Stimulated activated CD8-positive, alpha-beta memory T cell treated with anti-CD3 and anti-CD28 coated beads, Interleukin-12 subunit alpha, Interleukin-12 subunit beta, amount 100 ng/mL, for 4 hours (primary cell): ENCODE measurements around the gene BTG2.
"Not testable (repeated sequence)": the region's sequence is repeated elsewhere in the genome, so short reads cannot be mapped to it uniquely, and the experiment has no call there.

ENCODE experiments used
- DNase-seq: peaks from one replicate; pipeline ENCODE4 v3.0.0-alpha.2; 2020; ENCODE audit warnings: low read depth

Gene BTG2, protein sequence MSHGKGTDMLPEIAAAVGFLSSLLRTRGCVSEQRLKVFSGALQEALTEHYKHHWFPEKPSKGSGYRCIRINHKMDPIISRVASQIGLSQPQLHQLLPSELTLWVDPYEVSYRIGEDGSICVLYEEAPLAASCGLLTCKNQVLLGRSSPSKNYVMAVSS

DNA sequence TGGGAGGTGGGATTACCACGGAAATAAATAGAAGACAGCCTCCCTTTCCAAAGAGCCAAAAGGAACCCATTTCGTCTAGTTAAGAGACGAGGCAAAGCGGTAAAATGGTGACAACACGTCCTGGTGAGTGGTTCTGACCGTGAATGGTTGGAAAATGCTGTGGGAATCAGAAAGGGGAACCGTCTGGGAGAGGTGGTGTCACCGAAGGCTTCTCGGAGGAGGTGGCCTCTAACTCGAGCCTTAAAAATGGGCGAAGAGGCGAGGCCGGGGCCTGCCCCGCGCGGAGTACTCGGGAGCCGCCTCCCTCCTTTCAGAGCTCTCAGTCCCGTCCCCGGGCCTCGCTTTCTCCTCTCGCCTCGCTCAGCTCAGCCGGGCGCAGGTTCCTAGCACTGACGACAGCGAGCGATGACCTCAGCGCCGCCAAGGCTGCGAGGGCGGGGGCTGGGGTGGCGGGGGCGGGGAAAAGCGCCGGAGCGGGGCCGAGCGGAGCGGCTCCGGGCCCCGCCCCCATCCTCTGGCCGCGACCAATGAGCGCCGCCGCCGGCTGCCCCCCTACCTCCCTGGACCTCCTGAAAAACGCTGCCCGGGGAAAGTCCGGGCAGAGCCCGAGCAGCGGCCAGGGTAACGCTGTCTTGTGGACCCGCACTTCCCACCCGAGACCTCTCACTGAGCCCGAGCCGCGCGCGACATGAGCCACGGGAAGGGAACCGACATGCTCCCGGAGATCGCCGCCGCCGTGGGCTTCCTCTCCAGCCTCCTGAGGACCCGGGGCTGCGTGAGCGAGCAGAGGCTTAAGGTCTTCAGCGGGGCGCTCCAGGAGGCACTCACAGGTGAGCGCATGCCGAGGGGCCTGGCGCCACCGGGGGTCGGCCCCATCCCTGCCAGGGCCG is at the start of gene BTG2:
TSS of gene BTG2 (plus strand) at position 601 of the 890 bp plus-strand sequence. CDS start at position 689, 88 bp downstream.
- peak; percentile 89 for DNase-seq

DNA sequence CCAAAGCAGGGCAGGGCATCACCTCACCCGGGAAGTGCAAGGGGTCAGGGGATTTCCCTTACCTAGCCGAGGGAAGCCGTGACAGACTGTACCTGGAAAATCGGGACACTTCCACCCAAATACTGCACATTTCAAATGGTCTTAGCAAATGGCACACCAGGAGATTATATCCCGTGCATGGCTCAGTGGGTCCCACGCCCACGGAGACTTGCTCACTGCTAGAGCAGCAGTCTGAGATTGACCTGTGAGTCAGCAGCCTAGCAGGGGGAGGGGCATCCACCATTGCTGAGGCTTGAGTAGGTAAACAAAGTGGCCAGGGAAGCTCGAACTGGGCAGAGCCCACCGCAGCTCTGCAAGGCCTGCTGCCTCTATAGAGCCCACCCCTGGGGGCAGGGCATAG is 48.7 kb upstream of the BTG2 start:
- DNase-seq: not testable (repeated sequence)

DNA sequence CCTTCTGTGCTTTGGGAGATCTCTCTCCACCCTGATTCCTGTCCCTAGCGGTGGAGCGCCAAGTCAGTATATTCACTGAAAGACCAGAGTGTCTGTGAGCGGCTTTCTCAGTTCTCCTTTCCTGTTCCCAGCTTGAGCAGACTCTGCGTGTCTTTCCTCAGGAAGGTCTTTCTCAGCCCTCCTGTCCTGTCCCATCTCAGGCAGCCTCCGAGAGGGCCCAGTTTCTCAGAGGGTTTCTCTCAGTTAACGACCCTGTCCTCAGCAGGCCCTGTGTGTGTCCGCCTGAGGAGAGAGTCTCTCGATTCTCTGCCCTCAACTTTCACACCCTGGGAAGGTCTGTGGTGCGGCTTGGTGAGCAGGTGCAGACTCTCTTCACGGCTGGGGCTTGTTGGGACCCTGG is 41.8 kb upstream of the BTG2 start:
- DNase-seq: no peak

DNA sequence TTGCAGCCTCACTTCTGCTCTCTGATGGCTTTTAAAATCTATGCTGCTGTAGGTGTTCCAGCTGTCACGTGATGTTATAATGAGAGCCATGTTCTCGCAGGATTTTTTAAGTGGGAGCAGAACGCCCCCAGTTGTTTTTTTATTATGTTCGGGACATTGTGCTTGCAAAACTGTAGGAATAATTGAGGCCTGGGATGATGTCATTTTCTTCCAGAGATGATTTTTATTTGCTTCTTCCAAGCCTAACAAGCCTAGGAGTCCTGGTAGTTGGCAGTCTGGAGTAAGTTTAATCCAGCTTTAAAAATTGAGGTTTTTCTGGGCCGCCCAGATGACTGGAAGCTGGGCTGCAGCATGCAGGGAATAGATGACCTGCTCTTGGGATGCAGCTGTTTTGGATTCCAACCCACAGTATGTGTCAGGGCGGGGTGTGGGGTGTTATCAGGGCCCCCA is 41.2 kb upstream of the BTG2 start:
- no peak for DNase-seq

DNA sequence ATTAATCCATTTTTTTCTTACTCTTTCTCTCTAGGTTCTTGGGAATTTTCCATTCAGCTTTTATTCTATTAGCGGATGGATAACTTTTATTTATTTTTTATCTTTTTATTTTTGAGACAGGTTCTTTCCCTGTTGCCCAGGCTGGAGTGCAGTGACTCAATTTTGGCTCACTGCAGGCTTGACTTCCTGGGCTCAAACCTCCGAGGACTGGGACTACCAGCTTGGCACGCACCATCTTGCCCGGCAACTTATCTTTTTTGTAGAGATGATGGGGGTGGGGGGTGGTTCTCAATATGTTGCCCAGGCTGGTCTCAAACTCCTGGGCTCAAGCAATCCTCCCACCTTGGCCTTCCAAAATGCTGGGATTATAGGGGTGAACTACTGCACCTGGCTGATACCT is 39.8 kb upstream of the BTG2 start:
- DNase-seq: no peak

DNA sequence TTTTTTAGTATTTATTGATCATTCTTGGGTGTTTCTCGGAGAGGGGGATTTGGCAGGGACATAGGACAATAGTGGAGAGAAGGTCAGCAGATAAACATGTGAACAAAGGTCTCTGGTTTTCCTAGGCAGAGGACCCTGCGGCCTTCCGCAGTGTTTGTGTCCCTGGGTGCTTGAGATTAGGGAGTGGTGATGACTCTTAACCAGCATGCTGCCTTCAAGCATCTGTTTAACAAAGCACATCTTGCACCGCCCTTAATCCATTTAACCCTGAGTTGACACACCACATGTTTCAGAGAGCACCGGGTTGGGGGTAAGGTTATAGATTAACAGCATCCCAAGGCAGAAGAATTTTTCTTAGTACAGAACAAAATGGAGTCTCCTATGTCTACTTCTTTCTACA is 39.2 kb upstream of the BTG2 start:
- not testable (repeated sequence) for DNase-seq

DNA sequence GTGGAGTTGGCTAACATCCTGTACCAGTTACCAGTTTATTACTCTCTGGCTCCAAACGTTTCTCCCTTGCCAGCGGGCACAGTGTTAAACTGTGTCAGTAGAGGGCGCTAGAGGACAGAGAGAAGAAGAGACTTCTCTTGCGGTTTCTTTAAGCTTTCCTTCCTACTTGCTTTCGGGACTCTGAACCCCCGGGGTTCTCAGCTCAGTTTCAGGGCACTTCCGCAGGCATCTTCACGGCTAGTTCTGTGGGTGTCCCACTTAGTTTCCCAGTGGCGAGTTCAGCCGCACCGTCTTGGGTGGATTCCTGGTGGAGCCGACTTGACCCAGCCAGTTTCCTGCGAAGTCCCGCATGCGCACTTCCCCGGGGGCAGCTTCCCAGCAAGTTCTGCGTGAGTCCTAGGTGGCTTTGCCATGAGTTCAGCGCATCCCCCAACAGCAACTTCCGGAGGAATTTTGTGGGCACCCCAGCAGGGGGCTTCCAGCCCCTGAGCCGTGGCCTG is 37.9 kb upstream of the BTG2 start:
- peak; percentile 59 for DNase-seq

DNA sequence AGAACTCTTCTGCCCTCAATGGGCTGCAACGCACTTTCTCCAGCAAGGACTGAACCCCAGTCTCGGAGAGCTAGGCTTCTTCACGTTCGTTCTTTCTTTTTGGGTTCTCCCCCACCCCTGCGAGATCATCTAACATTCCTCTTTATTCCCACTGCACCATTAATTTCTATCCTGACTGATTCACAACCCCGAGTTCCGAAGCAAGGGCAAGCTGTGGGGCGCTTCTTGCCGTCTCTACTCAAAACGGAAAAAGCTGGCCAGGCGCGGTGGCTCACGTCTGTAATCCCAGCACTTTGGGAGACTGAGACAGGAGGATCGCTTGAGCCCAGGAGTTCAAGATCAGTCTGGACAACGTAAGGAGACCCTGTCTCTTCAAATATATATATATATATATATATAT is 37.4 kb upstream of the BTG2 start:
- DNase-seq: no peak

DNA sequence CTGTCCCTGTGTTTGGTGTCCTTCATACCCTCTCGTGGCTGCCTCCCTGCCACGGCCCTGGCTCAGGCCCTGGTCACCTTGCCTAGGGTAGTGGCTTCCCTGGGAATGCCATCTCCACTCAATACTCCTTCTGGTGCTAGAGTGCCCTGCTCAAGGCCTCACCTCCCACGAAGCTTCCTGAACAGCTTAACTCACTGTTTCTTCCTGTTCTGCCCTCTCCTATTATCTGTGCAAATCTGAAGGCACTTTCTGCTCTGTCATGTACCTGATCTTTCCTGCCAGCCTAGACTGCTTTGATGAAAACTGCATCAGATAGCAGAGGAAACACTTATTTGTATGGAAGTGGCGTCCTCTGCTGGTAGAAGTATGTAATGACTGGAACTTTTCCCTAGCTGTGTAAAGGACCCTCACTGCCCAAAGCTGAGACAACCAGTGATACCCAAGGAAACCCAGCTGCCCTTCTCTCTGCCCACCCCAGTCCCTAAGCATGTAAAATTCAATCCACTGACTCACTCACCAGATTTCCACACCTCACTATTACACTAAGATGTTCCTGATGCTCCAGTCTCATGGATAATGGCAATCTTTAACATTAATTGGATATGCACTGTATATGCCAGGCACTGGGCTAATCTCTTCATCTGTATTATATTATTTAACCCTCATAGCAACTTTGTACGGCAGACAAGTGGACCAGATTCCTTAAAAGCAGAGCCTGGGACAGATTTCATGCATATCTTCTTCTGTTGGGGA is 36.2 kb upstream of the BTG2 start:
- no peak for DNase-seq

DNA sequence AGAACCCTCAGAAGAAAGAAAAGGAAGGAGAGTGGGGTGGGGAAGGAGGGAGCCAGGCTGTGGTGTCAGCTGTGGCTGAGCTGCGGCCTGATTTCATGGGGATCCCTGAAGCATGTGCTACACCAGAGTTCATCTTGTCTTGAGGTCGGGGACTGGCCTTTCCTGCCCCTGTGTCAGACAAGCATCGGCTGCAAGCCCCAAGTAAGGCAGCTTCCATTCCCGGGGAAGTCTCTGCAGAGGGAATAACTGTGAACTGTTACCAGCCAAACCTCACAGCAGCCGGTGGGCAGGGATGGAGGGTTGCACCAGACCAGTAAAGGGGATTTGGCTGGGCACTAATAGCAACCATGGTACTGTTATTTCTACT is 35.7 kb upstream of the BTG2 start:
- DNase-seq: no peak

DNA sequence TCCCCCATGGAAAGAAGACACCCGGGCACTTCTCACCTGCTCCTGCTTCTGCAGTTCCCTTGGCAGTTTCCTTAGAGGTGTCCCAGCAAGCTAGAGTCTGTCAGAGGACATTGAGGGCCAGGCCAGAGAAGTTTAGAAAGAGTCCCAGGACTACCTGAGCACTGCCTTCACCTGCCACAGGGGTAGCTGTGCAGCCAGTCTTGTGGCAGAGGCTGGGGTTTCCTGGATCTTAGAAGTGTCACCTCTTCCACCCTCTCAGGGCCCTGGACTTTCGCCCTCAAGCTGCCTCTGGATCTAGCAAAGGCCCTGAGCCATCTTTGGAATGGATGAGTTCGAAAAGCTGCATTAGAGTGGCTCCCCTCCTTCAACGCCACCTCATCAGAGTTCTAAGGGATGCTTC is 34.9 kb upstream of the BTG2 start:
- no peak for DNase-seq

DNA sequence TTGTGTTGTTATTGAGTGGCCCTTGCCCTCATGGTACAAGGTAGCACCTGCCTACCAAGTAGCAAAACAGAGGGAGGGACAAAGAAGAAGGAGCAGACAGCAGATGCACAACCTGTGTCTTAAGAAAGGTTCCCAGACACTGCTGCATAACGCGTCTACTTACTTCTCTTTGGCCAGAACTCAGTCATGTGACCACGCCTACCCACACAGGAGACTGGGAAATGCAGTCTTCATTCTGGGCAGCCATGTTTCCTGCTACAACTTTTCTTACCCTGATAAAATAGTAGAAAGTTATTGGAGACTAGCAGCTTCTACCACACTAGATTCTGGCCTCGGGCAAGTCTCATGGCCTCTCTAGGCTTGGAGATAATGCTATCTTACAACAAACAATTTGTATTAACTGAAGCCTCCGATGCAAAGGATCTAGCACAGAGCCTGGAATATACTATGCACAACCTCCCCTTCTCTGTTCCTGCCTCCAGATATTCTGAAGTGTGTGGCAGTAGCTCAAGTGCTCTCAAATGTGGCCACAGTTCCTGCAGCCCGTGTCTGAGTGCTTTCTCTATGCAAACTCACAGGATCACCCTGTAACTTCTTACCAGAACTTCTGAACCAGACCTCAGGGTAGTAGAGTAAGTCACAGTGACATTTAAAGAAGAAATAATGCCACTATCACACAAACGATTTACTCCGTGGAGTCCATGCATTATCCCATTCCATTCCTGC is 34.1 kb upstream of the BTG2 start:
- DNase-seq: no peak

DNA sequence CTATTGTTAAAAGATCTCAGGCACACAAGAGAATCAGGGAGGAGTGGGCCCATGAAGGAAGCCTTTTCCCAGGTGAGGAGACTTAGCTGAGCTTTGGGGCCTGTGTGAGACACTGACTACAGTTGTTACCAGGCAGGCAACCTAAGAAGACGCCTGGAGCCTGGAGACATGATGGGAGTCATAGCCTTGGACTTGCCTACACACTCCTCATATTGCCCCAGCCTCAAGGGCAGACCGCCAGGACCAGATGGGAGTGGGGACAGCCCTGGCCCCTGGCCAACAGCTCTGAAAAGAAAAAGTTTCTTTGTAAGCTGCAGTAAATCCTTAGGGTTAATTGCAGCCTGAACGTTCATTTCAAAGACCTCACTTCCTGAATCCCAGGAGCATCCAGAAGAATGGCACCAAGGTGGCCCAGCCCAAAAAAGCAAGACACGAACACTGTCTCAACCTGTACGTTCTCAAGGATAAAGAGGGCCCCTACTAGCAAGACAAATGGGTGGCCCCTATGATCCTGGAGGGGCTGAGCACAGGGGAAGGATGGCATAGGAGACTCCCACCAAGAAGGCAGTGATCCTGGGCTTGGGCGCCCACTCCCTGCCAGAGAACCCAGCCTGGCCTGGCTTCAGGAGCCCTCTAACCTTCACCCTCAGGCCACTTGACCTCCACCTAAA is 33.2 kb upstream of the BTG2 start:
- no peak for DNase-seq

DNA sequence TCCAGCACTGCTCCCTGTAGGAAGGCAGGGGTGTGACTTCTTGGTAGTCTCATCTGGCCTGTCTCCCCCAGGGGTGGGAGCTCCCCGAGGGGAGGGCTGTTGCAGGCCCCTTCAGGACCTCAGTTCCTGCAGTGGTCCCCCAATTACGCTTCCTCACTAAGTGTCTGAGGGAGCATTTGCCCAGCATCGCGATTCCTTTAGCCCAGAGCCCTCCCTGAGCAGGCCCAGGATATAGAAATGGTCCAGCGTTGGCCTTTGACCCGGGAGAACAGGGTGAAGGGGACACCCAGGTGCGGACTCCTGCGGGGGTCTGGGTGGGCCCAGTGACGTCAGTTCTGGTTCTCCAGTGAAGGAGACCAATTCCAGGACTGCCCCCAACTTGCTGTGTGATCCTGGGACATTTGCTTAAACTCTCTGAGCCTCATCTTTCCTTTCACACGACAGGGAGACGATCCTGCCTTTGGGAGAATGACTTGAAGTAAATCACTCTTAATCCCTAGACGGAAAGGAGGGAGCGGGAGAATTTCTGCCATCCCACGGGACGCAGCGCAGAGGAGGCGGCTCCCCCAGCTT is 32.6 kb upstream of the BTG2 start:
- no peak for DNase-seq

DNA sequence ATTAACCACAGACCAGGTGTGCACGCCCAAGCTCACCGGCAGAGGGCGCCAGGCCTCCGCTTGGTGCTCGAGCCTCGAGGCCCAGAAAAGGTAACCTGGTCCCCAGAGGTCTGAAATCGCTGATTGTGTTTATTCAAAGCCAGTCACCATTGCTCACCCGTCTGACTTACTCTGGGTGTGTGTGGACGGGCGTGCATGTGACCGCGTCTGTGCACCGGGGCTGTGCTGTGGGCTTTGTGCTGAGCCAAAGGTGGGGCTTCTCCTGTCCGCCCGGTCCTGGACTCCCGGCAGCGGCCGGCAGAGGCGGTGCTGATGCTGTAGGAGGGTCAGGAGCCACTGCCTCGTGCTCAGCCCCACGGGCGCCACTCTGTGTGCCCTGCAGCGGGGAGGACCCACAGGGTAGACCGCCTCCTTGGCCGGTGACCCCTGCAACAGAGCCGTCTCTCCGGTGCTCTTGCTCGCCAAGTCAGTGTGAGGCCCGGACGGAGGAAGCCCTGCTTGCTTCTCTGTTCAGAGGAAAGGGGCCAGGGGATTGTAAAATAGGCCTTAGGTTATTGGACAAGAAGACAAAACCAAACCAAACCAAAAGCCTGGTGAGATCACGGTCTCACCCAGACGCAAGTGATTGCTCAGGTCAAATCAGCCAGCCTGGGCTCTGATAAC is 32.0 kb upstream of the BTG2 start:
- peak; percentile 81 for DNase-seq

DNA sequence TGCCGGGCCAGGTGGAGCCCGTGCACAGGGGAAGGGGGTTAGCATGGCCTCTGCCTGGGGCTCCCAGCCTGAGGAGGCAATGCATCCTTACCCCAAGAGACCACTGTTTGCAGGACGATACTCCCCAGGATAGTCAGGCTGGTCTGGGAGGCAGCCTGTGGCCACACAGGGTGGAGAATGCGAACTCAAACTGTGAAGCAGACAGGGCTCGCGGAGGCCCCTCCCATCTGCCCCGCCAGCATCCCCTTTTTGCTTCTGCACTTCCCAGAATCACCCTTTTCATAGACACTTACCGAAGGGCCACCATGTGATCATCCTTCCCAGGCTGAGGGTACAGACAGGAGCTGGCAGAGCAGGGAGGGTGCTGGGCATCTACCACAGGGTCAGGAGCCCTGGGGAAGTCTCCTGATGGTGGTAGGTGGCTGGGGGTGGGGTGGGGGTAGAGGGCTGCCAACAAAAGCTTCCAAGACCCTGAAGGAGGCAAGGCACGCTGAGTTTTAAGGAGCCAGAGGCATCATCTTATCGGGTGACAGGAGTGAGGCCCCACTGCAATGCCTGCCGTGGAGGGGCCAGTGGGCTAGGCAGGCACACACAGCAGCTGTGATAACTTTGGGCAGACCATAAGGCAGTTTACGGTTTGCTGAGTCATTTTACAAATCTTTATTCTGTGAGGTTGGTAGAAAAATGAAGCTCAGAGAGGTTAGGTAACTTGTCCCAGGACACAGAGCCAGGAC is 31.3 kb upstream of the BTG2 start:
- no peak for DNase-seq

DNA sequence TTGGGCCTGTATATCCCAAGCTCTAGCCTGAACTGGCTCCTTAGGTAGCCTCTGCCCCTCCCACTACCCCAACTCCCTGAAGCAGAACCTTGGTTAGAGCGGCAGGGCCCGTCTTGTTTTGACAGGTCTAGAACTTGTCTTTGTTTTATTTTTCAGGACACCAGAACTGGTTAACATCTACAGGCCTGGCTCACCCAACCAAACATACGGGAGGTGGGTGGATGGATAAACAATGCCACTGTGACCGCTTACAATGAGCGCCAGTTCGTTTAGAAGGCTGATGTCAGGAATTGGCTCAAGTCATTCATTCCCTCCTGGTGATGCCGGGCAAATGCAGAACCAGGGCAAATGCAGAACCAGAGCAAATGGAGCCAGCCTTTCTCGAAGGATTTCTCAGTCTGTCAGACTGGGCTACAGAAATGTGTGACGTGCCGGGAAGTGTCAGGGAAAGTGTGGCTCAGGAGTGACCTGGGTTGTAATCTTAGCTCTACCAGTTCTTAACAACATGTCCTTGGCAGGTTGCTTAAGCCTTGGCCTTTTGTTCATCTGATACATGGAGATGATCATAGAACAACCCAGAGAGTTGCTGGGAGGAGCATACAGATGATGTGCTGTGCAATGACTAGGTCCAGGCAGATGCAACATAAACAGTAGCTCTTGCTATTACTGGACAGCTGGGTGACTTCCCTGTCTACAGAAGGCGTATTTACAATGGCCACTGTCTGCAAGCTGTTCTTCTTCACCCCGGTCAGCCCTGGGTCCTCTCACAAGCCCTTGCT is 30.5 kb upstream of the BTG2 start:
- no peak for DNase-seq

DNA sequence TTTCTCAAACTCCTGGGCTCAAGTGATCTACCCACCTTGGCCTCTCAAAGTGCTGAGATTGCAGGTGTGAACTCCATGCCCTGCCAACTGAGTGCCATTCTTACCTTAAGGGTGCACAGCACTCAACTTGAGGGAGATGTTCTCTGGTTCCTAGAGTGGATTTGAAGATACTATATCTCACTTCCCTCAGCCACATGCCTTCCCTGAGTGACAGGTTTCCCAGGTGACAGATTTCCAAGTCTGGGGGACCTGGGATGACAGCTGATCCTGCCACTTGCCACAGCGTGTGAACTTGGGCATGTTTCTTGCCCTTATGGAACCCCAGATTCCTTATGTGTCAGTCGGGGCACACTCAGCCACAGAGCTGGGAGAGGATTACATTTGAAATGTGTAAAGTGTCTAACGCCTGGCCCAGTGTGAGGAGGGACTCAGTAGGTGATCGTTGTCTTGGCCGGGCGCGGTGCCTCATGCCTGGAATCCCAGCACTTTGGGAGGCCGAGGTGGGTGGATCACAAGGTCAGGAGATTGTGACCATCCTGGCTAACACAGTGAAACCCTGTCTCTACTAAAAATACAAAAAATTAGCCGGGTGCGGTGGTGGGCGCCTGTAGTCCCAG is 29.6 kb upstream of the BTG2 start:
- no peak for DNase-seq

DNA sequence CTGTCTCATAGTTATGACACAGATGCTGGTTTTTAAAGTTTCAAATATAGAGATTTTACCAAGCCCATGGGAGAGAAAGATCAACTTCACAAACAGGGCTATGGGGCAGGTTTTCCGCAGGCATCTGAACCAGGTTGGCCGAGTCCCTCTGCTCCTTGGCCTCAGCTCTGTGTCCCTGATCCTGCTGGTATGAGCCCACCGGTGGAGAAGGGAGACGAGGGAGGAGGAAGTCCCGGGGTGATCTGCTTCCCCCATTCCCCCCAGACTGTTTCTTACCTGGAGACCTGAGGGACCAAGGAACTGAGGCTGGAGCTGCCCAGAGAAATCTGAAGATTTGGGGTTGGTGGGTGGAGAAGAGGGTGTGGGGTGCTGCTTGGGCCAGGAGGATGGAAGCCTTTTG is 28.9 kb upstream of the BTG2 start:
- DNase-seq: no peak
